G401 (cell line): Measurements from ENCODE around the gene RFT1. TPM values are rescaled to one million over a fixed set of nuclear protein-coding genes. Genes with fewer than 3 reads are reported as not detected.
"Not testable (repeated sequence)": the region's sequence is repeated elsewhere in the genome, so short reads cannot be mapped to it uniquely, and the experiment has no call there.

Experiments used
- DNase-seq: peaks from one replicate; pipeline ENCODE4 v3.0.0-alpha.2; 2015; ENCODE audit warnings: low spot score
- in situ Hi-C: cut with HindIII; loops from 2 replicates; pipeline ENCODE4 v1.10.0; 2016; ENCODE audit warnings: low sequenced_read_pairs, mixed read lengths
- total RNA-seq: library from RNA; depleted of rRNA; stranded (reverse); fragments of >200 nt; shearing (Covaris generic); gene quantifications from 2 replicates; pipeline ENCODE4 v1.2.3, GENCODE V29; 2014

The RFT1 gene
- total RNA-seq, 1 experiment from 2014 or later = 13.6 TPM

- in situ Hi-C loops = no loop called here
- DNase-seq = no peak
These were observed 52.6 kb downstream of the RFT1 start for GRCh38 chr3:53077476-53078220.

- DNase-seq = no peak
- in situ Hi-C loops = no loop called here
These were observed 54.5 kb downstream of the RFT1 start for GRCh38 chr3:53075743-53076140.

- in situ Hi-C loops = no loop called here
- no peak for DNase-seq
These were observed 55.2 kb downstream of the RFT1 start for GRCh38 chr3:53074761-53075742.

GRCh38 chr3:53074366-53074696 is 55.9 kb downstream of the RFT1 start:
- no peak for DNase-seq
- in situ Hi-C loops = no loop called here

- in situ Hi-C loops = no loop called here
- DNase-seq = no peak
These were observed 56.5 kb downstream of the RFT1 start for GRCh38 chr3:53073553-53074365.

GRCh38 chr3:53072653-53073552 is 57.3 kb downstream of the RFT1 start:
- in situ Hi-C loops = no loop called here
- peak; percentile 79 for DNase-seq

GRCh38 chr3:53071882-53072431 is 58.3 kb downstream of the RFT1 start:
- in situ Hi-C loops = no loop called here
- DNase-seq = no peak

- in situ Hi-C loops = no loop called here
- no peak for DNase-seq
These were observed 60.7 kb downstream of the RFT1 start for GRCh38 chr3:53069422-53070068.

- in situ Hi-C loops = no loop called here
- no peak for DNase-seq
These were observed 62.1 kb downstream of the RFT1 start for GRCh38 chr3:53068176-53068575.

- in situ Hi-C loops = no loop called here
- no peak for DNase-seq
These were observed 62.7 kb downstream of the RFT1 start for GRCh38 chr3:53067567-53067966.

- in situ Hi-C loops = no loop called here
- no peak for DNase-seq
These were observed 64.3 kb downstream of the RFT1 start for GRCh38 chr3:53065841-53066480.

GRCh38 chr3:53062905-53063304 is 67.3 kb downstream of the RFT1 start:
- in situ Hi-C loops = no loop called here
- no peak for DNase-seq

GRCh38 chr3:53056442-53056841 is 73.8 kb downstream of the RFT1 start:
- no peak for DNase-seq
- in situ Hi-C loops = no loop called here

- DNase-seq, in situ Hi-C loops: not testable (repeated sequence)
These were observed 76.0 kb downstream of the RFT1 start for GRCh38 chr3:53054233-53054632.

GRCh38 chr3:53051929-53052328 is 78.3 kb downstream of the RFT1 start:
- in situ Hi-C loops = no loop called here
- no peak for DNase-seq

- in situ Hi-C loops = no loop called here
- DNase-seq = no peak
These were observed 80.2 kb downstream of the RFT1 start for GRCh38 chr3:53049987-53050386.
